ENCODE results near the gene THRAP3.

The THRAP3 gene

GRCh38 chr1:36327421-36328087 is 103.3 kb downstream of the THRAP3 start:
- DNase-seq (ENCODE audit: low read depth, low spot score), result no peak

- DNase-seq (ENCODE audit: low read depth, low spot score), result no peak
These were observed 103.8 kb downstream of the THRAP3 start for GRCh38 chr1:36328088-36328480.

- no peak for DNase-seq (ENCODE audit: low read depth, low spot score)
These were observed 104.5 kb downstream of the THRAP3 start for GRCh38 chr1:36328713-36329112.

GRCh38 chr1:36329817-36330216 is 105.6 kb downstream of the THRAP3 start:
- DNase-seq (ENCODE audit: low read depth, low spot score), result no peak

GRCh38 chr1:36330940-36331339 is 106.7 kb downstream of the THRAP3 start:
- no peak for DNase-seq (ENCODE audit: low read depth, low spot score)

GRCh38 chr1:36337830-36338229 is 113.6 kb downstream of the THRAP3 start:
- no peak for DNase-seq (ENCODE audit: low read depth, low spot score)

- DNase-seq (ENCODE audit: low read depth, low spot score), result no peak
These were observed 115.0 kb downstream of the THRAP3 start for GRCh38 chr1:36339215-36339614.

GRCh38 chr1:36339615-36340014 is 115.4 kb downstream of the THRAP3 start:
- no peak for DNase-seq (ENCODE audit: low read depth, low spot score)

- DNase-seq (ENCODE audit: low read depth, low spot score), result no peak
These were observed 117.5 kb downstream of the THRAP3 start for GRCh38 chr1:36341626-36342320.

- peak; percentile 67 for DNase-seq (ENCODE audit: low read depth, low spot score)
These were observed 118.4 kb downstream of the THRAP3 start for GRCh38 chr1:36342426-36343185.

GRCh38 chr1:36343651-36344394 is 119.6 kb downstream of the THRAP3 start:
- DNase-seq (ENCODE audit: low read depth, low spot score), result no peak

- no peak for DNase-seq (ENCODE audit: low read depth, low spot score)
These were observed 120.1 kb downstream of the THRAP3 start for GRCh38 chr1:36344395-36344680.

GRCh38 chr1:36345353-36345752 is 121.1 kb downstream of the THRAP3 start:
- no peak for DNase-seq (ENCODE audit: low read depth, low spot score)

GRCh38 chr1:36346741-36347370 is 122.6 kb downstream of the THRAP3 start:
- no peak for DNase-seq (ENCODE audit: low read depth, low spot score)

- no peak for DNase-seq (ENCODE audit: low read depth, low spot score)
These were observed 125.0 kb downstream of the THRAP3 start for GRCh38 chr1:36349241-36349671.

- DNase-seq (ENCODE audit: low read depth, low spot score), result no peak
These were observed 125.6 kb downstream of the THRAP3 start for GRCh38 chr1:36349839-36350238.

GRCh38 chr1:36350659-36351226 is 126.5 kb downstream of the THRAP3 start:
- DNase-seq (ENCODE audit: low read depth, low spot score), result peak; percentile 30

GRCh38 chr1:36351227-36351977 is 127.2 kb downstream of the THRAP3 start:
- DNase-seq (ENCODE audit: low read depth, low spot score), result peak; percentile 32

GRCh38 chr1:36352125-36352909 is 128.1 kb downstream of the THRAP3 start:
- DNase-seq (ENCODE audit: low read depth, low spot score), result no peak

All from ELF-1 (cell line).